ENCODE data around the gene KDM1A. TPM values are rescaled to one million over a fixed set of nuclear protein-coding genes. Genes with fewer than 3 reads are reported as not detected.

The KDM1A gene
- total RNA-seq, 1 experiment from 2014 or later: 97.1 TPM

GRCh38 chr1:23013657-23014056 lies 5.6 kb upstream of the KDM1A start:
- no peak for DNase-seq (ENCODE audit: low spot score)

GRCh38 chr1:23018661-23019093 lies 591 bp upstream of the KDM1A start:
- DNase-seq (ENCODE audit: low spot score): no peak

DNA sequence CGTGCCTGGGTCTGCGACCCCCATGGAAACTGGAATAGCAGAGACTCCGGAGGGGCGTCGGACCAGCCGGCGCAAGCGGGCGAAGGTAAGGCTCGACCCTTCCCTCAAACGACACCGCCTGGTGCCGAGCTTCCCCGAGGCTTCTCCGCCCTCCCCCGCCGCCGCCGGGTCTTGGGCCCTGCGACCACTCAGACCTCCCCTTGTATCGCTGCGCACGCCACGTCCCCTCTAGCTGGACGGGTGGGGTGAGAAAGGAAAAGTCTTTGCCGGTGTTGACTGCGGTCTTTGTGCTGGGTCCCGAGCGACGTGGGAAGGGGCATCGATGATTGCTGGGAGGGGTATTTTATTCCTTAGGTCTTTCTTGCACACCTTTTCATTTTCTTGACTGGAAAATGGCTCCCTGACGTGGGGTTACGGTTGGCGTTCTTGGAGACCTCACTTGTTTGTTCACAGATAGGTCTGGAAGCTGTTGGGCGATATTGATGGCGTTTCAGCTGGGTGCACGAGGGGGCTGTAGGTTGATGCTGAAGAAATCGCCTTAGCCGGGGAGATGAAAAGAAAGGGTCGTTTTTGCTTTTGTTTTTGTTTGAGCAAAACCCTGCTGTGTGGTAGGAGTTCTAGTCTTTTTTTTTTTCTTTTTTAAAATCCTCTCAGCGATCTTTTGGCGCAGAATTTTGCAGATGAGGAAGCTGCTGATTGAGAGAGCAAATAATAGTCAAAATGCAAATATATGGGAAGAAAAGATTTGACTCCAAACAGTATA lies 776 bp downstream of the KDM1A start:
- peak; percentile 22 for DNase-seq (ENCODE audit: low spot score)

- no peak for DNase-seq (ENCODE audit: low spot score)
These were observed 1.6 kb downstream of the KDM1A start for GRCh38 chr1:23020706-23021405.

- no peak for DNase-seq (ENCODE audit: low spot score)
These were observed 2.6 kb downstream of the KDM1A start for GRCh38 chr1:23021834-23022233.

GRCh38 chr1:23023174-23023845 lies 4.0 kb downstream of the KDM1A start:
- no peak for DNase-seq (ENCODE audit: low spot score)

DNA sequence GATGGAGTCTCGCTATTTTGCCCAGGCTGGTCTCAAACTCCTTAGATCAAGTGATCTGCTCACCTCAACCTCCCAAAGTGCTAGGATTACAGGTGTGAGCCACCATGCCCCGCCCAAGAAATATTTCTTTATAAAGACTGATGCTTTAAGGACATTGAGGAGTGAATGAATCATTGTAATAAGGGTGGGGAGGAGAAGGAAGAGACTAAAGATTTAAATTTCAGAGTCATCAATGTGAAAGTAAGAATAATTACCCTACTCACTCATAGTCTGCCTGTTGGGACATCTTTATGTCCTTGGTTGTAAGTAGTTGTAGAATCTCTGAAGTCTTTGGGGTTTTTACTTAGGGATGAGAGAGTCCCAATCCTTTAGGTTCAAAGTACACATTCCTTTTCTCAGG lies 7.3 kb downstream of the KDM1A start:
- DNase-seq (ENCODE audit: low spot score): no peak

DNA sequence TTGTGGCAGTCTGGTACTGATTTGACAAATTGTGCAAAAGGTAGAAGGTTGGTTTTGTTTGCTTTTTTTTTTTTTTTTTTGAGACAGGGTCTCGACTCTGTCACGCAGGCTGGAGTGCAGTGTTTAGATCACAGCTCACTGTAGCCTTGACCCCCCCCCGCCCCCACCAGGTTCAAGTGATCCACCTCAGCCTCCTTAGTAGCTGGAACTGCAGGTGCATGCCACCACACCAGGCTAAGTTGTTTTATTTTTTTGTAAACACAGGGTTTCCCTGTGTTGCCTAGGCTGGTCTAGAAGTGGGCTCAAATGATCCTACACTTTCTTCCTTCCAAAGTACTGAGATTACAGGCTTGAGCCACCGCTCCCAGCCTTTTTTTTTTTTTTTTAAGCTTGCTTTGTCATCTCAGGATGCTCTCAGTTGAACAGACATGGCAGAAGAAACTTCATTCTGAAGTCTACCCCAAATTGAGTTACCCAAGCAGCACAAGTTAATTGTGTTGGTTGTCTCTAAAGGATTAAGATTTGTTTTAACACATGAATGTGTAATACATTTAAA lies 8.2 kb downstream of the KDM1A start:
- DNase-seq (ENCODE audit: low spot score): no peak

DNA sequence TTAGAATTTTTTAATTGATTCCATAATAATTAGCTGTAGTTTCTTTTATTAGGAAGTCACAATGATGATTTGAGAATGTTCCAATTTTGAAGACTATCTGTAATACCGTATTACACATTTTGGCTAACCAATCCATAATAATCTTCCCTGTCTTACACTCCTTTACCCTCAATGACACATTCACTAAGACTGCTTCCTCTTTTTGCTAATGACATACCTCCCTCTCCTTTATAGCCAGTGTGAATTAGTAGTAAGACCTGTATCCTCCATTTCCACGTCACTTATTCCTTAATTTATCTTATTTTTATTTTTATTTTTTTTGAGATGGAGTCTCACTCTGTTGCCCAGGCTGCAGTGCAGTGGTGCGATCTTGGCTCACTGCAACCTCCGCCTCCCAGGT lies 10.1 kb downstream of the KDM1A start:
- no peak for DNase-seq (ENCODE audit: low spot score)

GRCh38 chr1:23035823-23036452 lies 16.7 kb downstream of the KDM1A start:
- DNase-seq (ENCODE audit: low spot score): no peak

DNA sequence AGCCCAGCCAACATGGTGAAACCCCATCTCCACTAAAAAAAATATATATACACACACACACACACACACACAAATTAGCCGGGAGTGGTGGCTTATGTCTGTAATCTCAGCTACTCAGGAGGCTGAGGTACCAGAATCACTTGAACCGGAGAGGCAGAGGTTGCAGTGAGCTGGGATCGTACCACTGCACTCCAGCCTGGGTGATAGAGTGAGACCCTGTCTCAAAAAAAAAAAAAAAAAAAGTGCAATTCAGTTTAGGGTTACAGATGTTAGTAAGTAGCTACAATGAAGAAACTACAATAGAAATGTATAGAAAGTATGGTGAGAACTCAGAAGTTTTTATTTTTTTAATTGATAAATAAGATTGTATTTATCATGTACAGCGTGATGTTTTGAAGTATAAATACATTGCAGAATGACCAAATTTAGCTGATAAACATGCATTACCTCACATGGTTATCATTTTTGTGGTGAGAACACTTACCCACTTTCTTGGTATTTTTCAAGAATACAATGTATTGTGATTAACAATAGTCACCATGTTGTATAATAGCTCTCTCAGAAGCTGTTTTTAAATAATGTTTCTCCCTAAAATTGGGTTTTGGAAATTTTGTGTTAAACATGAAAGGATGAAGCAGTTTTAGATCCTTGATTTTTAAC lies 17.9 kb downstream of the KDM1A start:
- DNase-seq (ENCODE audit: low spot score): no peak

DNA sequence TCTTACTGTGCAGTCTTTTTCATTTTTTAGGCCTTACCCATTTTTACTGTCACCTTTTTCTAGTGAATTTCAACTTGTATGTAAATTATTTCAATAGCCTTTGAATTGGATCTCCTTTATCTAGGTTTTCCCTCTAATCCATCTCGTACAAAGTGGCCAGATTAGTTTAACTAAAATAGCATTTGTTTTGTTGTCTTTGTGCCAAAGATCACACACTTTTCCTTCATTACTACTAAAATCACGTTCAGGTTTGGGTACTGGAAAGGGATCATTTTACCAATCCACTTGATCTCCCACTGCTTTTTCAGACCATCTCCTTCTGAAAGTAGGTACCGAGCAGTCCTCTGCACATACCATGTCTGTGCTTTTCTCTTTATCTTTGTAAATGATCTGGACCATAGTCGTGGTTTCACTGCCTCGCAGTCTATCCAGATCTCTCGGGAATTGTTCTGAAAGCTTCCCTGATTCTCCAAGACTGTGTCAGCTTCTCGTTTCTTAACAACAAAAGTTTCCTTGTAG lies 20.1 kb downstream of the KDM1A start:
- DNase-seq (ENCODE audit: low spot score): no peak

GRCh38 chr1:23040509-23040908 lies 21.2 kb downstream of the KDM1A start:
- no peak for DNase-seq (ENCODE audit: low spot score)

GRCh38 chr1:23044035-23044434 lies 24.8 kb downstream of the KDM1A start:
- no peak for DNase-seq (ENCODE audit: low spot score)

GRCh38 chr1:23050201-23050600 lies 30.9 kb downstream of the KDM1A start:
- no peak for DNase-seq (ENCODE audit: low spot score)

DNA sequence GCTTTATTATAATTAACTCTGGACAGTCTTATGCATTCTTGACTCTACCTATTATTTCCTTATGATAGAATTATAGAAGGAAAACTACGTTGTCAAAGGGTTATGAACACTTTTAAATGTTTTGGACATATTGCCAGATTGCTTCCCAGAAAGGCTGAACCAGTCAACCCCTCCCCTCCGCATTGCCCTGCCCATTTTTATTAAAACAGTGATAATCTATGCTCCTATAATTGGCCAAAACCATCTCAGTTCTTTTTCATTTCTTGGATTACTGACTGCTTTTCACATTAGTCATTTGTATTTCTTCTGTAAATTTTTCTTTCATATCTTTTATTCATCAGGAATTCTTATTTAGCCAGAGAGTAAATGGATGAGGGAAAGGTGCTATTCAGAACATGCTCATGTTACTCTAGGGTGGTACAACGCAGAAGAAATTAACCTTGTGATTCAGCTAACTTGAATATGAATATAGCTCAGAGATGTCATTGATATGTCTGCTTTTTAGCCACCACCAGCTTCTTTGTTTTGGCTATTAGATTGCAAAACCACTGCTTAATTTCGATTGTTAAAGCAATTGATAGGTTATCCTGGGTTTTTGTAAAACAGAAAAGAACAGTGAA lies 32.1 kb downstream of the KDM1A start:
- no peak for DNase-seq (ENCODE audit: low spot score)

GRCh38 chr1:23057301-23057700 lies 38.0 kb downstream of the KDM1A start:
- DNase-seq (ENCODE audit: low spot score): no peak

GRCh38 chr1:23062271-23062670 lies 43.0 kb downstream of the KDM1A start:
- no peak for DNase-seq (ENCODE audit: low spot score)

GRCh38 chr1:23065385-23065784 lies 46.1 kb downstream of the KDM1A start:
- DNase-seq (ENCODE audit: low spot score): no peak

DNA sequence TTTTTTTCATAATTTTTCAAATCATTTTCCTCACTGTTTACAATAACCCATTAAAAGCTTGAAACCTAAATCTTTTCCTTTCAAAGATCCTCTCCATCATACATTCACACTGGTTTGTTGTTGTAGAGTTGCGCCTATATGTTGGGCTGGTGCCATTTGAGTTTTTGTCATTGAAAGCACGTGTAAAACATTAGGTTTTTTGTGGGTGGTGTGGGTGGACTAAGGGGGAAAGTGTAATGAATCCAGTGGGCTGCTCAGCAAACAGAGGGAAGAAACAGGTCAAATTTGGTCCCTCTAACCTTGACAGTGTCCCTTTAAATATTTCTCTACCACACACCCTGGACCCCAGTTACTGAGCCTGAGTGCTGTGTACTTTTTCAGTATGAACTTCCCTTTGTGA lies 46.8 kb downstream of the KDM1A start:
- no peak for DNase-seq (ENCODE audit: low spot score)

- no peak for DNase-seq (ENCODE audit: low spot score)
These were observed 49.9 kb downstream of the KDM1A start for GRCh38 chr1:23069149-23069548.

All from H4 (cell line).